ENCODE results near the gene RNFT2. TPM values are rescaled to one million over a fixed set of nuclear protein-coding genes. Genes with fewer than 3 reads are reported as not detected.

RNFT2 gene
- total and polyA plus RNA-seq, 4 donors, result 15.3 to 47.2 (median 37.7) TPM

GRCh38 chr12:116695464-116695725 is 42.7 kb upstream of the RNFT2 start:
- WGBS (ENCODE audit: insufficient coverage), result 47% methylated on average over 1 of the region's 3 CpGs
- H3K4me3 ChIP-seq (ENCODE audit: low read depth, low read length), result no peak overlapping the region
- no peak overlapping the region for H3K27ac ChIP-seq (ENCODE audit: low read depth, low read length)
- no peaks in the 10 kb centered on the region for H3K9me3 ChIP-seq (ENCODE audit: control insufficient read depth, insufficient read depth, low read length)
- H3K36me3 ChIP-seq (ENCODE audit: control insufficient read depth, insufficient read depth, low read length), result no peaks in the 10 kb centered on the region
- peaks cover 26% of the 10 kb centered on the region for H3K4me1 ChIP-seq (ENCODE audit: control insufficient read depth, insufficient read depth, low read length)
- DNase-seq (ENCODE audit: low read depth in 4 of 6, low spot score in 6 of 6), result no peak
- H3K27me3 ChIP-seq (ENCODE audit: control insufficient read depth, insufficient read depth, low read length), result peaks cover 9% of the 10 kb centered on the region

DNA sequence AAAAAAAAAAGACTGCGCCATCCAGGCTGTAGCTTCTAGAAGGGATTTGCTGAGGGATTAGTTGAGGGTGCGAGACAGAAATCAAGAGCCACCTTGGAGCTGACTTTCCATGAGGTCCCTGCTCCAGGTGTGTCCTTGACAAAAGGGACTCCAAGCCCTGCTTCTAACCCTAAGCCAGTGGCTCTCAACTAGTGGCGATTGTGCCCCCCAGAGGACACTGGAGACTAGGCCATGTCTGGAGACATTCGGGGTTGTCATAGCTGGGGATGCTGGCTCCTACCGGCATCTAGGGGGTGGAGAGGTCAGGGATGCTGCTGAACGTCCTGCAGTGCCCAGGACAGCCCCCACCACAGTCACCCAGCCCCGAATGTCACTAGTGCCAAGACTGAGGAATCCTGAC is 40.8 kb upstream of the RNFT2 start:
- peak in 1 of 6 donors; percentile 72 for DNase-seq (ENCODE audit: low read depth in 4 of 6, low spot score in 6 of 6)
- Histone ChIP-seq H3K27ac (ENCODE audit: low read depth, low read length) (no peak overlapping the region), H3K36me3 (ENCODE audit: control insufficient read depth, insufficient read depth, low read length) (no peaks in the 10 kb centered on the region), H3K9me3 (ENCODE audit: control insufficient read depth, insufficient read depth, low read length) (no peaks in the 10 kb centered on the region), H3K4me3 (ENCODE audit: low read depth, low read length) (no peak overlapping the region), H3K4me1 (ENCODE audit: control insufficient read depth, insufficient read depth, low read length) (peaks cover 24% of the 10 kb centered on the region), H3K27me3 (ENCODE audit: control insufficient read depth, insufficient read depth, low read length) (peaks cover 9% of the 10 kb centered on the region)
- 59% methylated on average over 4 of the region's 7 CpGs for WGBS (ENCODE audit: insufficient coverage)

GRCh38 chr12:116697716-116698115 is 40.4 kb upstream of the RNFT2 start:
- Histone ChIP-seq H3K4me3 (ENCODE audit: low read depth, low read length) (no peak overlapping the region), H3K27ac (ENCODE audit: low read depth, low read length) (no peak overlapping the region), H3K36me3 (ENCODE audit: control insufficient read depth, insufficient read depth, low read length) (no peaks in the 10 kb centered on the region), H3K4me1 (ENCODE audit: control insufficient read depth, insufficient read depth, low read length) (peaks cover 24% of the 10 kb centered on the region), H3K9me3 (ENCODE audit: control insufficient read depth, insufficient read depth, low read length) (no peaks in the 10 kb centered on the region), H3K27me3 (ENCODE audit: control insufficient read depth, insufficient read depth, low read length) (peaks cover 9% of the 10 kb centered on the region)
- DNase-seq (ENCODE audit: low read depth in 4 of 6, low spot score in 6 of 6), result peak in 1 of 6 donors; percentile 84
- 43% methylated on average over 6 of the region's 11 CpGs for WGBS (ENCODE audit: insufficient coverage)

DNA sequence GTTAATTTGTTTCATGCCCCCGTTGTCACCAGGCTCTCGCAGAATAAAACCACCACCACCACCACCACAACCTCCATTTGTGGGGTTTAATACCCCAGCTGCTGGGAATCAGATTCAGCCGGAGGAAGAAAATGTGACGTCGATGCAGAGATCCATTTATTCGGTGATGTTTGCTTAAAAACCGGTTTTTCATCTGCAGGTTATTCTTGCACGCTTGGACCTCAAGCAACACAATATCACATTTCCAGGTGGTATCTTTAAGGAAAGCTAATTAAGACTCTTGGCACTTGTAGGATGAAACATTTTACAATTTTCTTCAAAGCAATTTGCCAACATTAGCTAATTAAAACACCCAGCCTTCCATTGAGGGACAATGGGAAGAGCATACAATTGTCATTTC is 40.0 kb upstream of the RNFT2 start:
- peaks cover 24% of the 10 kb centered on the region for H3K4me1 ChIP-seq (ENCODE audit: control insufficient read depth, insufficient read depth, low read length)
- 29% methylated on average over 1 of the region's 8 CpGs for WGBS (ENCODE audit: insufficient coverage)
- H3K4me3 ChIP-seq (ENCODE audit: low read depth, low read length), result no peak overlapping the region
- no peaks in the 10 kb centered on the region for H3K36me3 ChIP-seq (ENCODE audit: control insufficient read depth, insufficient read depth, low read length)
- H3K9me3 ChIP-seq (ENCODE audit: control insufficient read depth, insufficient read depth, low read length), result no peaks in the 10 kb centered on the region
- no peak overlapping the region for H3K27ac ChIP-seq (ENCODE audit: low read depth, low read length)
- peak in 1 of 6 donors; percentile 68 for DNase-seq (ENCODE audit: low read depth in 4 of 6, low spot score in 6 of 6)
- H3K27me3 ChIP-seq (ENCODE audit: control insufficient read depth, insufficient read depth, low read length), result peaks cover 9% of the 10 kb centered on the region

GRCh38 chr12:116698554-116699075 is 39.5 kb upstream of the RNFT2 start:
- Histone ChIP-seq H3K27ac (ENCODE audit: low read depth, low read length) (no peak overlapping the region), H3K4me1 (ENCODE audit: control insufficient read depth, insufficient read depth, low read length) (peaks cover 19% of the 10 kb centered on the region), H3K36me3 (ENCODE audit: control insufficient read depth, insufficient read depth, low read length) (no peaks in the 10 kb centered on the region), H3K4me3 (ENCODE audit: low read depth, low read length) (no peak overlapping the region), H3K9me3 (ENCODE audit: control insufficient read depth, insufficient read depth, low read length) (no peaks in the 10 kb centered on the region), H3K27me3 (ENCODE audit: control insufficient read depth, insufficient read depth, low read length) (peaks cover 4% of the 10 kb centered on the region)
- DNase-seq (ENCODE audit: low read depth in 4 of 6, low spot score in 6 of 6), result no peak
- no CpG with 5 or more reads among the region's 2 CpGs for WGBS (ENCODE audit: insufficient coverage)

GRCh38 chr12:116700066-116700465 is 38.0 kb upstream of the RNFT2 start:
- WGBS (ENCODE audit: insufficient coverage), result 100% methylated on average over 2 of the region's 6 CpGs
- H3K27me3 ChIP-seq (ENCODE audit: control insufficient read depth, insufficient read depth, low read length), result no peaks in the 10 kb centered on the region
- H3K27ac ChIP-seq (ENCODE audit: low read depth, low read length), result no peak overlapping the region
- peaks cover 7% of the 10 kb centered on the region for H3K4me1 ChIP-seq (ENCODE audit: control insufficient read depth, insufficient read depth, low read length)
- no peaks in the 10 kb centered on the region for H3K9me3 ChIP-seq (ENCODE audit: control insufficient read depth, insufficient read depth, low read length)
- no peak overlapping the region for H3K4me3 ChIP-seq (ENCODE audit: low read depth, low read length)
- DNase-seq (ENCODE audit: low read depth in 4 of 6, low spot score in 6 of 6), result no peak
- H3K36me3 ChIP-seq (ENCODE audit: control insufficient read depth, insufficient read depth, low read length), result no peaks in the 10 kb centered on the region

DNA sequence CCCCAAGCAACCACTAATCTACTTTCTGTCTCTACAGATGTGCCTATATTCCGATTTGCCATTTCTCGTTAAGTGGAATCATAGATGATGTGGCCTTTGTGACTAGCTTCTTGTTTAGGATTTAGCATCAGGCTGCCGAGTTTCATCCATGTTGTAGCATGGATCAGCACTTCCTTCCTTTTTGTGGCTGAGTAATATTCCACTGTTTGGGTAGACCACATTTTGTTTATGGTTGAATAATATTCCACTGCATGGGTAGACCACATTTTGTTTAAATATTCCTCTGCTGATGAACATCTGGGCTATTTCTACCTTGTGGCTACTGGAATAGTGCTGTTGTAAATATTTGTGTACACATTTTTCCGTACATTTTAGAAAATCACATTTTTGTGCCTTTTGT is 36.7 kb upstream of the RNFT2 start:
- Histone ChIP-seq H3K36me3 (ENCODE audit: control insufficient read depth, insufficient read depth, low read length) (no peaks in the 10 kb centered on the region), H3K27ac (ENCODE audit: low read depth, low read length) (no peak overlapping the region), H3K4me3 (ENCODE audit: low read depth, low read length) (no peak overlapping the region), H3K9me3 (ENCODE audit: control insufficient read depth, insufficient read depth, low read length) (no peaks in the 10 kb centered on the region), H3K4me1 (ENCODE audit: control insufficient read depth, insufficient read depth, low read length) (peaks cover 7% of the 10 kb centered on the region), H3K27me3 (ENCODE audit: control insufficient read depth, insufficient read depth, low read length) (no peaks in the 10 kb centered on the region)
- DNase-seq (ENCODE audit: low read depth in 4 of 6, low spot score in 6 of 6), result no peak
- 100% methylated on average over 3 of the region's 4 CpGs for WGBS (ENCODE audit: insufficient coverage)

- Histone ChIP-seq H3K4me1 (ENCODE audit: control insufficient read depth, insufficient read depth, low read length) (peaks cover 7% of the 10 kb centered on the region), H3K36me3 (ENCODE audit: control insufficient read depth, insufficient read depth, low read length) (no peaks in the 10 kb centered on the region), H3K27ac (ENCODE audit: low read depth, low read length) (no peak overlapping the region), H3K27me3 (ENCODE audit: control insufficient read depth, insufficient read depth, low read length) (no peaks in the 10 kb centered on the region), H3K4me3 (ENCODE audit: low read depth, low read length) (no peak overlapping the region), H3K9me3 (ENCODE audit: control insufficient read depth, insufficient read depth, low read length) (no peaks in the 10 kb centered on the region)
- 14% methylated on average over 6 of the region's 12 CpGs for WGBS (ENCODE audit: insufficient coverage)
- peak in 2 of 6 donors; percentile 84 for DNase-seq (ENCODE audit: low read depth in 4 of 6, low spot score in 6 of 6)
These were observed 34.8 kb upstream of the RNFT2 start for GRCh38 chr12:116703214-116703795.

GRCh38 chr12:116707751-116708150 is 30.4 kb upstream of the RNFT2 start:
- H3K4me1 ChIP-seq (ENCODE audit: control insufficient read depth, insufficient read depth, low read length), result peaks cover 26% of the 10 kb centered on the region
- no peak for DNase-seq (ENCODE audit: low read depth in 4 of 6, low spot score in 6 of 6)
- H3K9me3 ChIP-seq (ENCODE audit: control insufficient read depth, insufficient read depth, low read length), result no peaks in the 10 kb centered on the region
- H3K4me3 ChIP-seq (ENCODE audit: low read depth, low read length), result no peak overlapping the region
- WGBS (ENCODE audit: insufficient coverage), result 88% methylated on average over 9 of the region's 9 CpGs
- H3K27me3 ChIP-seq (ENCODE audit: control insufficient read depth, insufficient read depth, low read length), result peaks cover 7% of the 10 kb centered on the region
- H3K27ac ChIP-seq (ENCODE audit: low read depth, low read length), result no peak overlapping the region
- H3K36me3 ChIP-seq (ENCODE audit: control insufficient read depth, insufficient read depth, low read length), result no peaks in the 10 kb centered on the region

Measured in spinal cord (tissue), 10 donors.